ENCODE measurements around the gene MUC5B.

The MUC5B gene

DNA sequence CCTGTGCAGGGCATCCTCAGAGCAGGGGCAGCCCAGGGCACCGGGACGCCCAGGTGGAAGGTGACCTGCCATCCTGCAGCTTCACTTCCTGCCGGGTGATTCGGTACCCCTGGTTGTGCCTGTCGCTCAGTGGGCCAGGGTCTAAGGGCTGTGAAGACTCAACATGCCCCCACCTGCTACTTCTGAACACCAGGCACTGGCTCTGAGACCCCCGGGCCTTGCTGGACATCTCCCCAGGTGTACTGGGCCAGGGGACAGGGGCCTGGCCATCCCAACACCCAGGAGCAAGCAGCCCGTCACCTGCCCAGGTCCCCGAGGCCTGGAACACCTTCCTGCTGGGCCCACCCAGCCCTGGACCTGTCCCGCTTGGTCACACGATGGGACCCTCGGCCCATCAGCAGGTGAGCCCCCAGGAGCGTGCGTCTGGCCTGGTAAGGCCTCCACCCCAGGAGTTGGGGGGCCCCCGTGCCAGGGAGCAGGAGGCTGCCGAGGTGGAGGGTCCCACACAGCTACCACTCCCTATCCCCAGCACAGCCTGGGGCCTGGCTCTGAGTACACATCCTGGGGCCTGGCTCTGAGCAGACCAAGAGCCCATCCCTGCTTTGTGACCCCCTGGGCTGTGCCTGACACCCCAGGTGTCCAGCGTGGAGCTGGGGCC, 3.9 kb upstream of the MUC5B start:
- TF ChIP-seq POLR2AphosphoS5 (IDR thresholded peaks at IDR 0.05; ENCODE audit: low read depth, low read length) (no peak), TAF1 (IDR thresholded peaks at IDR 0.05; ENCODE audit: borderline replicate concordance, insufficient read depth, low read length) (no peak), FOXP2 (optimal IDR thresholded peaks at IDR 0.05; ENCODE audit: borderline replicate concordance, extremely low read depth, extremely low read length, insufficient read depth) (no peak), SIN3A (IDR thresholded peaks at IDR 0.05; ENCODE audit: borderline replicate concordance, insufficient read depth, low read length) (no peak), REST (IDR thresholded peaks at IDR 0.05; ENCODE audit: insufficient read depth in 1 of 2, low read depth in 2 of 2, low read length in 2 of 2) (no peak)

DNA sequence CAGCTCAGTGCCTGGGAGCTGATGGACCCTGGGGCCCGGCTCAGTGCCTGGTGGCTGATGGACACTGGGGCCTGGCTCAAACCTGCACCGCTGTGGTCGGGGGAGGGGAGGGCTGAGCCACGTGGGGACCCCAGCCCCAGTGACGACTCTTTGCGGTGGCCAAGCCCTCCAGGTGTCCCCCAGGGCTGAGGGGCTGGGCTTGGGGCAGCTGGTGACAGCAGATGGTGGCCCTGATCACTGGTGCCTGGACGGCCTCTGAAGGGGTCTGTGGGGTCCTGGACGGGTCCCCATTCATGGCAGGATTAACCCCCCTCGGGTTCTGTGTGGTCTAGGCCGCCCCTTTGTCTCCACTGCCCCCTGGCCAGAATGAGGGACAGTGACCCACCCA, 3.4 kb upstream of the MUC5B start:
- TF ChIP-seq REST (IDR thresholded peaks at IDR 0.05; ENCODE audit: insufficient read depth in 1 of 2, low read depth in 2 of 2, low read length in 2 of 2) (no peak), SIN3A (IDR thresholded peaks at IDR 0.05; ENCODE audit: borderline replicate concordance, insufficient read depth, low read length) (no peak), FOXP2 (optimal IDR thresholded peaks at IDR 0.05; ENCODE audit: borderline replicate concordance, extremely low read depth, extremely low read length, insufficient read depth) (no peak), POLR2AphosphoS5 (IDR thresholded peaks at IDR 0.05; ENCODE audit: low read depth, low read length) (no peak), TAF1 (IDR thresholded peaks at IDR 0.05; ENCODE audit: borderline replicate concordance, insufficient read depth, low read length) (no peak)

DNA sequence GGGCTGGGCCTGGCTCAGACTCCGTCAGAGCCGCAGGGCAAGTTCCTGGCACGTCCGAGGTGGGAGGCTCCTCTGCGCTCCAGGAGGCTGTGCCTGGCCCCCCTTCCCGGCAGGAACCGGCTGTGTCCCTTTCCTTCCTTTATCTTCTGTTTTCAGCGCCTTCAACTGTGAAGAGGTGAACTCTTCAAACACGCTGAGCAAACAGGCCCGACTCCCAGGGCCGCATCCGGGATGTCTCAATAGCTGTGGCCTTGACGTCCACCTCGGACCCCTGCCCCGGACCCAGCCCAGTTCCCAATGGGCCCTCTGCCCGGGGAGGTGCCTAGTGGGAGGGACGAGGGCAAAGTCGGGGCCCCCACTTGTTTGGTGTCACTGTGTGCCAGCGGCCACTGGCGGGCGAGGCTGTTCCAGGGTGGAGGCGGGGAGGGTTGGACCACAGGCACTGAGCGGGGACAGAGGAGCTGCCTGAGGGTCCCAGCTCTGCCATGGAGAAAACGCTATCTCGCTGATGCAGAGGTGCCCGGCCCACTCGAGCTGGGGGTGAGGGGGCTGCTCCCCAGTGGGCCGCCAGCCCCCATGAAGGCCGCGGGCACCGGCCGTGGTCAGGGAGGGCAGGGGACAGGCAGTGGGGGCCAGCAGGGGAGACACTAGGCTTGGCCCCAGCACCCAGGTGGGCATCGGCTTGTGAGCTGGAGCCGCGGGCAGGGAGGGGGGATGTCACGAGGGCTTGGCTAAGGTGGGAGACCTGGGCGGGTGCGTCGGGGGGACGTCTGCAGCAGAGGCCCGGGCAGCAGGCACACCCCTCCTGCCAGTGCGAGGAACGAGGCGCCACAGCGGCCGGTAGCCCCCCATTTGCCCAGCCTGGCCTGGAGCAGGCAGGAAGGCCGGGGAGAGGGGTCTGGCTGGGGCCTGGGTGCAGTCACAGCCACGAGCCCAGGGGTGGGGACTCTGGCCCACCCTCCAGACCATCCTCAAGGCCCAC, 2.7 kb upstream of the MUC5B start:
- TF ChIP-seq POLR2AphosphoS5 (IDR thresholded peaks at IDR 0.05; ENCODE audit: low read depth, low read length), result no peak
- no peak for TF ChIP-seq FOXP2 (optimal IDR thresholded peaks at IDR 0.05; ENCODE audit: borderline replicate concordance, extremely low read depth, extremely low read length, insufficient read depth)
- TF ChIP-seq SIN3A (IDR thresholded peaks at IDR 0.05; ENCODE audit: borderline replicate concordance, insufficient read depth, low read length), result no peak
- no peak for TF ChIP-seq REST (IDR thresholded peaks at IDR 0.05; ENCODE audit: insufficient read depth in 1 of 2, low read depth in 2 of 2, low read length in 2 of 2)
- TF ChIP-seq TAF1 (IDR thresholded peaks at IDR 0.05; ENCODE audit: borderline replicate concordance, insufficient read depth, low read length), result no peak

DNA sequence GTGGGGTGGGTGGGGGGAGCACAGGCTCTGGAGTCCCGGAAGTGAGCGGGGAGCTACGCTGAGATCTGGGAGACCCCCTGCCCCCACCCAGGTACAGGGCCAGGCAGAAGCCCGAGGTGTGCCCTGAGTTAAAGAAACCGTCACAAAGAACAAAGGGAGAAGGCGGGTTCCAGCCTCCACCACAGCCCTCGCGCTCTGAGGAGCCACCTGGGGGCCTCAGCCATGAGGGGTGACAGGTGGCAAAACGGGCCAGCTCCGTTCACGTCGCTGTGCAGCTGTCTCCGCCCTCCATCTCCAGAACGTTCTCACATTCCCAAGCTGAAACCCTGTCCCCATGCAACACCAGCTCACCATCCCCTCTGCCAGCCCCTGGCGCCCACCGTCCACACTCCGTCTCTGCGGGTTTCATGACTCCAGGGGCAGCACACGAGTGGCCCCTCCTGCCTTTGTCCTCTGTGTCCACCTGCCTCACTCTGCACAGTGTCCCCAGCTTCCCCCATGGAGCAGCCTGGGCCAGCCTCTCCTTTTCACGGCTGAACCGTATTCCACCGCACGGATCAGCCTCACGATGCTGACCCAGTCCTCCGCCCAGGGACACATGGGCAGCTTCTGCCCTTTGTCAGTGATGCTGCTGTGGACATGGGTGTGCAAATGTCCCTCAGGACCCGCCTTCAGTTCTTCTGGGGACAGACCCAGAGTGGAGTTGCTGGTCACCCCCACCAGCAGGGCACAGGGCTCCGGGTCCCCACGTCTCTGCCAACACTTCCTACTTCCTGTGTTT, 1.7 kb upstream of the MUC5B start:
- TF ChIP-seq REST (IDR thresholded peaks at IDR 0.05; ENCODE audit: insufficient read depth in 1 of 2, low read depth in 2 of 2, low read length in 2 of 2), result no peak
- TF ChIP-seq FOXP2 (optimal IDR thresholded peaks at IDR 0.05; ENCODE audit: borderline replicate concordance, extremely low read depth, extremely low read length, insufficient read depth), result no peak
- no peak for TF ChIP-seq POLR2AphosphoS5 (IDR thresholded peaks at IDR 0.05; ENCODE audit: low read depth, low read length)
- TF ChIP-seq TAF1 (IDR thresholded peaks at IDR 0.05; ENCODE audit: borderline replicate concordance, insufficient read depth, low read length), result no peak
- no peak for TF ChIP-seq SIN3A (IDR thresholded peaks at IDR 0.05; ENCODE audit: borderline replicate concordance, insufficient read depth, low read length)
